B cell (primary cell): ENCODE data around the gene PKP2. TPM values are rescaled to one million over a fixed set of nuclear protein-coding genes. Genes with fewer than 3 reads are reported as not detected.

Source experiments
- ATAC-seq: fragments of 200-7000 bp; cut with Tn5 transposase; one replicate; pipeline ENCODE4 v1.10.0; 2021; ENCODE audit warnings: low read depth, mild to moderate bottlenecking, moderate number of reproducible peaks, moderate library complexity
- CTCF ChIA-PET: fragments of 350-600 bp; sonication (Branson Sonifier 250); formaldehyde crosslinking; loops from one replicate; lab custom pipeline; 2021; ENCODE audit warnings: antibody characterized with exemption, inconsistent platforms; lab: Charles Lee
- POLR2A ChIA-PET: fragments of 350-600 bp; sonication (Branson Sonifier 250); formaldehyde crosslinking; loops from one replicate; lab custom pipeline; 2021; ENCODE audit warnings: antibody characterized with exemption; lab: Charles Lee
- DNase-seq: peaks from one replicate; pipeline ENCODE4 v3.0.0; 2013
- H2AFZ ChIP-seq: 2 replicates; pipeline ENCODE4 v1.6.1; 2012; ENCODE audit warnings: mild to moderate bottlenecking, low read depth, low read length; ENCODE audit not compliant: insufficient read depth, poor library complexity, severe bottlenecking
- H3K27ac ChIP-seq, 2 donors: 1 replicate in 1 of 2; 2 replicates in 1 of 2; pipeline ENCODE4 v1.5.1; 2012 to 2013; ENCODE audit warnings: low read length in 2 of 2, mild to moderate bottlenecking in 2 of 2, moderate library complexity in 1 of 2
- H3K27me3 ChIP-seq, 4 experiments: fragments of 200-600 bp in 1 of 4; sonication (generic) in 1 of 4; replicated peaks in 1 of 4; 1 replicate in 2 of 4; 2 replicates in 2 of 4; pipeline versions ENCODE4 v1.6.1 to v1.7.0; 2013 to 2016; ENCODE audit warnings: low read length in 3 of 4, mild to moderate bottlenecking in 2 of 4, mixed read lengths in 1 of 4, moderate library complexity in 1 of 4; ENCODE audit not compliant: insufficient read depth in 4 of 4, control insufficient read depth in 3 of 4; ENCODE audit errors: control extremely low read depth in 1 of 4
- H3K36me3 ChIP-seq, 2 experiments: replicated peaks in 1 of 2; 1 replicate in 1 of 2; 2 replicates in 1 of 2; pipeline versions ENCODE4 v1.6.1 to v1.7.1; 2013; ENCODE audit warnings: low read length in 1 of 2; ENCODE audit not compliant: insufficient read depth in 2 of 2, control insufficient read depth in 1 of 2; ENCODE audit errors: control extremely low read depth in 1 of 2, extremely low read depth in 1 of 2
- H3K4me1 ChIP-seq, 2 donors: fragments of 200-600 bp in 1 of 2; sonication (generic) in 1 of 2; 1 replicate in 1 of 2; 2 replicates in 1 of 2; pipeline versions ENCODE4 v1.5.1 to v1.6.1; 2013 to 2017; ENCODE audit warnings: low read length in 2 of 2; ENCODE audit not compliant: control insufficient read depth in 2 of 2, insufficient read depth in 2 of 2
- H3K4me2 ChIP-seq: replicated peaks from 2 replicates; pipeline ENCODE3; 2012; ENCODE audit warnings: mild to moderate bottlenecking, low read depth, low read length; ENCODE audit not compliant: poor library complexity, severe bottlenecking
- H3K4me3 ChIP-seq, 5 experiments: fragments of 200-600 bp in 1 of 5; sonication (generic) in 1 of 5; 1 replicate in 3 of 5; 2 replicates in 2 of 5; pipeline versions ENCODE4 v1.5.1 to v1.7.0; 2011 to 2016; ENCODE audit warnings: low read length in 4 of 5, mild to moderate bottlenecking in 4 of 5, low read depth in 2 of 5, control low read depth in 1 of 5, moderate library complexity in 1 of 5; ENCODE audit not compliant: insufficient read depth in 1 of 5; ENCODE audit errors: control extremely low read depth in 1 of 5, extremely low read depth in 1 of 5
- H3K79me2 ChIP-seq: fragments of 200-600 bp; sonication (generic); one replicate; pipeline ENCODE4 v1.6.0; 2016; ENCODE audit warnings: low read length; ENCODE audit not compliant: control insufficient read depth, insufficient read depth
- H3K9ac ChIP-seq: fragments of 200-600 bp; sonication (generic); 2 replicates; pipeline ENCODE4 v1.6.1; 2017; ENCODE audit warnings: mild to moderate bottlenecking, low read length, moderate library complexity
- H3K9me3 ChIP-seq, 3 donors: one replicate each; pipeline versions ENCODE4 v1.6.1 to v1.7.1; 2013; ENCODE audit warnings: low read length in 2 of 3; ENCODE audit not compliant: control insufficient read depth in 2 of 3, insufficient read depth in 1 of 3; ENCODE audit errors: control extremely low read depth in 1 of 3
- H4K20me1 ChIP-seq: 2 replicates; pipeline ENCODE4 v1.6.0; 2012; ENCODE audit warnings: mild to moderate bottlenecking, low read length; ENCODE audit not compliant: insufficient read depth, control insufficient read depth, poor library complexity, severe bottlenecking
- H3K27ac Mint-ChIP-seq: one replicate; pipeline ENCODE4 v1.8.0; 2021; ENCODE audit warnings: mixed read lengths
- H3K27me3 Mint-ChIP-seq: one replicate; pipeline ENCODE4 v1.8.0; 2021; ENCODE audit warnings: mixed read lengths
- H3K4me1 Mint-ChIP-seq: one replicate; pipeline ENCODE4 v1.8.0; 2021; ENCODE audit warnings: mixed read lengths
- H3K4me3 Mint-ChIP-seq: one replicate; pipeline ENCODE4 v1.8.0; 2021; ENCODE audit warnings: mixed read lengths
- H3K9me3 Mint-ChIP-seq: one replicate; pipeline ENCODE4 v1.8.0; 2022; ENCODE audit warnings: mixed read lengths; ENCODE audit not compliant: insufficient read depth
- CTCF ChIP-seq: fragments of 200-600 bp; IDR thresholded peaks from one replicate; pipeline ENCODE4 v1.8.0; 2022; ENCODE audit warnings: antibody characterized with exemption, mild to moderate bottlenecking
- EZH2 ChIP-seq: IDR thresholded peaks from 2 replicates; pipeline ENCODE4 v1.6.1; 2012; ENCODE audit warnings: borderline replicate concordance, low read depth, mild to moderate bottlenecking, moderate library complexity, low read length; ENCODE audit not compliant: insufficient read depth, poor library complexity, severe bottlenecking
- WGBS: methylation state at CpG from one replicate; pipeline ENCODE4 v1.1.5; 2013; ENCODE audit warnings: missing lambda C conversion rate; ENCODE audit not compliant: insufficient coverage; 5-methylcytosine and 5-hydroxymethylcytosine counted together
- intact Hi-C: fragments of 100-400 bp; cut with micrococcal nuclease; formaldehyde crosslinking; loops from one replicate; pipeline ENCODE4 v1.10.0; 2022
- polyA plus RNA-seq: library from polyadenylated mRNA; depleted of rRNA; stranded (reverse); fragments of >200 nt; gene quantifications from 2 replicates; pipeline ENCODE4 v1.2.3, GENCODE V29; 2012
- total RNA-seq, 2 donors: library from RNA; stranded (reverse); fragments of 120-200 nt in 1 of 2; gene quantifications; 1 replicate in 1 of 2; 2 replicates in 1 of 2; pipeline versions ENCODE4 v1.2.3 to v1.2.4, GENCODE V29; 2013 to 2022

Gene PKP2
- total and polyA plus RNA-seq, 2 donors (not counting 1 experiment from before 2014, with no cell fraction given), result not detected

- no peak overlapping the region for H3K4me3 Mint-ChIP-seq
- no peaks in the 10 kb centered on the region for H3K9me3 ChIP-seq
- ATAC-seq, result no peak
- no peak overlapping the region for H2AFZ ChIP-seq
- no peak overlapping the region for H3K4me3 ChIP-seq
- H3K27me3 ChIP-seq, result peaks cover 0 to 7% (median 0%) of the 10 kb centered on the region in 4 experiments
- DNase-seq, result no peak
- H3K79me2 ChIP-seq, result no peaks in the 10 kb centered on the region
- H3K9me3 Mint-ChIP-seq, result no peaks in the 10 kb centered on the region
- no peak for TF ChIP-seq CTCF
- no peak for TF ChIP-seq EZH2
- ChIA-PET CTCF (no interaction called here), POLR2A (no interaction called here)
- no peak overlapping the region for H3K27ac Mint-ChIP-seq
- no peak overlapping the region for H3K27ac ChIP-seq
- no peaks in the 10 kb centered on the region for H3K36me3 ChIP-seq
- peaks cover 39% of the 10 kb centered on the region for H3K27me3 Mint-ChIP-seq
- no peaks in the 10 kb centered on the region for H4K20me1 ChIP-seq
- intact Hi-C loops, result no loop called here
- H3K4me1 Mint-ChIP-seq, result no peaks in the 10 kb centered on the region
- H3K9ac ChIP-seq, result no peak overlapping the region
- H3K4me1 ChIP-seq, result no peaks in the 10 kb centered on the region
- H3K4me2 ChIP-seq, result no peak overlapping the region
- WGBS, result 100% methylated on average over 1 of the region's 5 CpGs
These were observed 119.4 kb downstream of the PKP2 start for GRCh38 chr12:32777159-32777558.

GRCh38 chr12:32776258-32776657, 120.3 kb downstream of the PKP2 start:
- no peak for ATAC-seq
- peaks cover 0 to 7% (median 0%) of the 10 kb centered on the region in 4 experiments for H3K27me3 ChIP-seq
- Mint-ChIP-seq H3K4me1 (no peaks in the 10 kb centered on the region), H3K9me3 (no peaks in the 10 kb centered on the region), H3K4me3 (no peak overlapping the region), H3K27me3 (peaks cover 39% of the 10 kb centered on the region), H3K27ac (no peak overlapping the region)
- H3K4me3 ChIP-seq, result no peak overlapping the region
- no peak for TF ChIP-seq CTCF
- no peak for TF ChIP-seq EZH2
- no peaks in the 10 kb centered on the region for H4K20me1 ChIP-seq
- WGBS, result 100% methylated on average over 1 of the region's 4 CpGs
- H3K9me3 ChIP-seq, result no peaks in the 10 kb centered on the region
- no peak for DNase-seq
- no peaks in the 10 kb centered on the region for H3K79me2 ChIP-seq
- ChIA-PET POLR2A (no interaction called here), CTCF (no interaction called here)
- H2AFZ ChIP-seq, result no peak overlapping the region
- H3K9ac ChIP-seq, result no peak overlapping the region
- H3K4me2 ChIP-seq, result no peak overlapping the region
- H3K27ac ChIP-seq, result no peak overlapping the region
- no peaks in the 10 kb centered on the region for H3K36me3 ChIP-seq
- intact Hi-C loops, result no loop called here
- no peaks in the 10 kb centered on the region for H3K4me1 ChIP-seq
